HL-60/S4 treated with phorbol 12-myristate 13-acetate at 8.2 ng/mL for 4 days and 3 days (cell line): Measurements from ENCODE around the gene DOCK9.

ENCODE experiments used
- in situ Hi-C: fragments of 300-500 bp; cut with MboI; formaldehyde crosslinking; loops from 2 replicates; pipeline ENCODE4 v1.15.0; 2022; ENCODE audit warnings: low sequenced_read_pairs

DOCK9 gene

DNA sequence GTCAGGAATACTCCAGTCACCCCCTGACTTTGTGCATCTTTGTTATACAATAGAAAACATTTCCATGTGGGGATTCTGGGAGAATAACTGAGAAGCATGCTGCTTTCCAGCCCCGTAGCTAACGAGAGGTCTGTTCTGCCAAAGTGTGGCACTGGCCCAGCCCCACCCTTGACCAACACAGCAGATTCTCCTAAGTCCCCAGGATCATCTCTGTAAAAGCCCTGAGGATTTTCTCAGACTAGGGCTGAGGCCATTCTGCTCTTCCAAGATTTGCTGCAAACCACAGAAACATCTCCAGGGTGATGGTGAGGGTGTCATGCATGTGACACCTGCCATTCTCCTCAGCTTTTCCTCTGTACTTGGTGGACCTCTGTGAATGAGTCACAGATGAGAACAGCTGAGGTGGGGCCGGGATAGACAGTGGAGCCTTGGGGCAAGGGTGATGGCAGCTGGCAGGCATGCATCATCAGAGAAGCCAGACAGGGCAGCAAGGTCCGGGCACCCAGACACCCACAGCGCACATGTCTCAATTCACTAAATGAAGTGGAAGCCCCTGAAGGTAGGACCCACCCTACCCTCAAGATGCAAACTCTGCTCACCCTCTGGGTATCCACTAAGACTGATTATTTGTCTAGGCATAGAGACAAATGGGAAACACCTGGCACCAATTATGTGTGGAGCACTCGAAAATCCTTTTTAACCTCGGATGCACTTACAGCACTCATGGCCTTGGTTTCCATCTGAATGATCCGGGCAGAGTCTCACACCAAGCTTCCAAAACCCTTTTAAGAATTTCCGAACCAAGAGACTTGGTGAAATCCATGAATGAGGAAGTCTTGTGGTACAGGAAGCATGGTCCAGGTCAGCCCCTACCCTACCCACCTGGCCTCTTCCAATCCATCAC is 20.1 kb upstream of the DOCK9 start:
- in situ Hi-C loops, result no loop called here

DNA sequence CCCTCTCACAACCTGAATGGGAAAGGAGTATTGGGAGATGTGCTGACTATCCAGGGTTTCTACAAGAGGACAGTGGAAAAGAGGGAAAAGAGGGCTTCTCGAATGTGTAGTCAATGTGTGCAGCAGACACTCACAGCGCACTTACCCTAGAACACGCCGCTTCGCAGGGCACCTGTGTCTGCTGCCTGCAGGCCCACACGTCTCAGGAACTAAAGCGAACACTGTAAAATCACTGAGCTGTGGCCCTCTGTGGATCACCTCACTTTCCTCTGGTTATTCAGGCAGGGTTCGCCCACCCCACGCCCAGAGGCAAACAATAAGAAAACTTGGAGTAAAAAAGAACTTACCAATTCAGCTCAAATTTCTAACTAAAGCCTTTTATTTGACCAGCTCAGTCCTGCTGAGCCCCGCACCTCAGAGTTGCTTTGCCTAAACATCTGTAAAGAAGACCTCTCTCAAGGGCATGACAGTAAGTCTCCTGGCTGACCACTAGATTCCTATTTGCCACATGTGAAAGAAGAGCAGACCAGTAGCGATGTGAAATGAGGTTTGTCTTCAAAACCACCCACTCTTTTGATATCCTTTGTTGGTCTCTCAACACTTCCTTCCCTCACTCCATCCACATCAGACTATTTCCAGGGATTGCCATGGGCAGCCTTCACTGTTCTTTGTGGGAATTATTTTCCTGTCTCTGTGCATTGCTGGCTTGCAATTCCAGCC is 19.3 kb upstream of the DOCK9 start:
- in situ Hi-C loops, result no loop called here

DNA sequence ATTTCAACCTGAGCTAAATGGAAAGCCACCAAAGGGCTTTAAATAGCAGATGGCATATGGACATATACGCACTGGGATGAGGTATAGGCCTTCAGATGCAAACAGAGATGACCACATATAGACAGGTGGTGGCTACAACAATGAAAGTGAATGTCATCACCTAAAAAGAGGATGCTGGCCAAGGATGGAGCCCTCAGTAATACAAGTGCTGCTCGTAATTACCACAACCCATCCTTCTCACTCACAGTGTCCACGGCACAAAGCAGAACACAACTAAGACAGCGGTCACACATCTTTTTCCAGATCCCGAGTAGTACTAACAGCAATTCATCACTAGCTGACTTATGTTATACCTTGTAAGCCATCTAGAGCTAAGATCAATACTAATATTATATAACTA is 18.2 kb upstream of the DOCK9 start:
- in situ Hi-C loops, result no loop called here

- in situ Hi-C loops, result no loop called here
Observed at GRCh38 chr13:98994896-98995295, 17.0 kb upstream of the DOCK9 start.

DNA sequence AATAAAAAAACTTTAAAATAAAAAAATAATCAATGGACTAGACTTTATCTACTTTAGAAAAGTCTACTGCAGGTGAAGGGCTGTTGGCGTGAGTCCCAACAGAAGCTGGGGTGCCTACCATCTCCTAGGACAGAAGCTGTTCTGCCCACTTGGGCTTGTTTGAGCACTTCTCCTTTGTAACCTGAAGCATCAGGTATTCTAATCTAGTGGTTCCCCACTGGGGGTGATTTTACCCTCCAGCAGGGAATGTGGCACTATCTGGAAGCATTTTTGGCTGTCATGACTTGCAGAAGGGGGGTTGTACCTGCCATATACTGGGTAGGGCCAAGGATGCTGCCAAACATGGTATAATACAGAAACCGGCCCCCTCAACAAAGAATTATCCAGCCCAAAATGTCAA is 16.2 kb upstream of the DOCK9 start:
- in situ Hi-C loops, result no loop called here

DNA sequence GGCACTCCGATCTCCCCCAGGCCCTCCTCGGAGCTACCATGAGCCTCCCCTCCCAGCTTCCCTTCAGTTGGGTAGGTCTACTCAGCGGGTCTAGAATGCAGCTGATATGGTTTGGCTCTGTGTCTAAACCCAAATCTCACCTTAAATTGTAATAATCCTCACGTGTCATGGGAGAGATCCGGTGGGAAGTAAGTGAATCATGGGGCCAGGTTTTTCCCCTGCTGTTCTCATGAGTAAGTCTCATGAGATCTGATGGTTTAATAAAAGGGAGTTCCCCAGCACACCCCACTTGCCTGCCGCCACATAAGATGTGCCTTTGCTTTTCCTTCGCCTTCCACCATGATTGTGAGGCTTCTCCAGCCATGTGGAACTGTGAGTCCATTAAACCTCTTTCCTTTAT is 14.5 kb upstream of the DOCK9 start:
- in situ Hi-C loops, result no loop called here

GRCh38 chr13:98990701-98991100 is 12.8 kb upstream of the DOCK9 start:
- in situ Hi-C loops, result no loop called here

- in situ Hi-C loops, result no loop called here
Observed at GRCh38 chr13:98989469-98990235, 11.8 kb upstream of the DOCK9 start.

DNA sequence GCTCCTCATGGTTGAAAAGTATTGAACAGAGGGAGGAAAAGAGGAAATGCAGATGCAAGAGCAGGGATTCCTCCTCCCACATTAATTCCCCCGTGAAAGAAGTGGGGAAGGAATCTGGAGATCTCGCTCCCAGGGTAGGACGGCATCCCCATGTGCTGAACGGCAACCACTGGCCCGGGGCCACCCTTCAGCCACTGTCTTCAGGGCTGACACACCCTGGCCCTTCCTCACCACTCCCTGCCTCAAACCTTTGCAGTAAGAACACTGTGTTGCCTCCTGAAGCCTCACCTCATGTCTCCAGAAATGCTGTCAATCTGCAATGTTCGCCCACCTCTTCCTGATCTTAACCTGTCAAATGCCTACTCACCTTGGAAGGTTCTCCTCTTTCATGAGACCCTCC is 10.9 kb upstream of the DOCK9 start:
- in situ Hi-C loops, result no loop called here

DNA sequence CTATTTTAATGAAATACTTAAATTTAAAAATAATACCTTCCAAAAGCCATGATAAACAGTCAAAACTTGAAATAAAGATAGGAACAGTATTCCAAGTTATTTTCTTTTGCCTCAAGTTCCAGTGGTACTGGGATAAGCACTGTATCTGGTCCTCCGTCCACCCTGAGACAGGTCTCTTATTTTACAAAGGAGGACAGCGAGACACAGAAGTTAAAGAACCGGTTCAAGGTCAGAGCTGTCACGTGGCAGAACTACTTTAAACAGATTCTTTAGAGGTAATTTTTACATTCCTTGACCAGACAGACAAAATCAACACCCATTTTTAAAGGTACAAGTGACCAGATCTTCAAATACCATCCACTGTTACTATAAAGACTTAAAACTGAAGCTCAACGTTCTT is 10.4 kb upstream of the DOCK9 start:
- in situ Hi-C loops, result no loop called here

GRCh38 chr13:98987275-98987674 is 9.4 kb upstream of the DOCK9 start:
- in situ Hi-C loops, result no loop called here

- in situ Hi-C loops, result no loop called here
Observed at GRCh38 chr13:98986226-98986846, 8.5 kb upstream of the DOCK9 start.

- in situ Hi-C loops, result no loop called here
Observed at GRCh38 chr13:98985591-98985990, 7.7 kb upstream of the DOCK9 start.

DNA sequence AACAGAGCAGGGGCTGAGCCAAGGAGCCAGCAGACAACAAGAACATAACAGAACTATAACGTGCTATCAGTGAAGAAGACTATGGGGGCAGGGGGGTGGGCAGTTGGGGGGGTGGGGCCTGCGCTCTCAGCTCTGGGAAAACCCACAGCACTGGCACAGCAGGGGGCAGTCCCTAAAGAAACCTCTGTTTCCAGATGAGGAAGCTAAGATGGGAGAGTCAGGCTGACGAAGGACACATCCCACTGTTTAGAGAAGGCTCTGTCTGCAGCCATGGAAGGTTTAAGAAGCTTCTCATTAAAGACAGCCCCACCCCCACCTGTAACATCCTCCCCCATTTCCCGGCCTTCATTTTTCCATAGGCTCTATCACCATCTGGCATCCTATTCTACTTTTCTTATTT is 7.1 kb upstream of the DOCK9 start:
- in situ Hi-C loops, result no loop called here

DNA sequence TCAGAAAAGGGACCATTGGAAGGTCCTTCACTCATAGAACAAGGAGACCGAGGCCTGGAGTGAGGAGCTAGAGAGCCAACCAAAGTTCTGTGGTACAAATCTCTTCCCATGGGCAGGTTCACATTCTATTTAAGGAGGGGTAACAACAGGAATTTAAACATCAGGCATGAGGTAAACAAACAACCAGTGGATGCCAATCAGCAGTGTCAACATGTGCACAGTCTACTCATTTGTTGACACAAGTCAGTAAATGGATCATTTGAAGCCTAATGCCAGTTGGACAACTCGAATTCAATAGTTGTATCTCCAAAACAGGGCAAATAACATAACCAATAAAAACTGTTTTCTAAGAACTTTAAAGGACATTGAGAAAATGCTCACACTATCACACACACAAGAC is 6.3 kb upstream of the DOCK9 start:
- in situ Hi-C loops, result no loop called here

- in situ Hi-C loops, result no loop called here
Observed at GRCh38 chr13:98983182-98983581, 5.3 kb upstream of the DOCK9 start.

GRCh38 chr13:98981369-98982080 is 3.7 kb upstream of the DOCK9 start:
- in situ Hi-C loops, result no loop called here

DNA sequence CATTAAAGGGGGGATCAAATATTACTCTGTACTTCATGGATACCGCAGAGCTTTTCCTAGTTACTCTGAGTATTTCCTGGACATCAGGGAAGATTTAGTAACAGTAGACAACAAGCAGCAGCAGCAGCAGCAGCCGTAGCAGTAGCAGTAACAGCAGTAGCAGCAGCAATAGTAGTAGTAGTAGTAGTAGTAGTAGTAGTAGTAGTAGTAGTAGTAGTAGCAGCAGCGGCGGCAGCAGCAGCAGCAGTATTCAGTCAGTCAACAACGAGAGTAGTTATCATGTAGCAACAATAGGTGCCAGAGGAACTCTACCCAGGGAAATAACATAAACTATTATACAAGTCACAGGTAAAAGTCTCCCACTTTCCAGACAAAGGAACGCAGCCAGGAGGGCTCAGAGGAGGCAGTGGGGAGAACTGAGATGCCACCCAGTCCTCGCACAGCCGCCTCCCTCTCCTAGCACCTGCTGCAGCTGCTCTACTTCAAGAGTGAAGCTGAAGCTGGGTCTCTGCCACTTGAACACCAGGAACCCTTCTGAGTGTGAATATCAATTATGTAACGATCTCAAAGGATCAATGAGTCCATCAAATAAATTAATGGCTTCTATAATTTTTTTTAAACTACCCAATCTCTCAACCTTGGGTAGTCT is 1.3 kb upstream of the DOCK9 start:
- in situ Hi-C loops, result no loop called here

- in situ Hi-C loops, result no loop called here
Observed at GRCh38 chr13:98978280-98978679, 416 bp upstream of the DOCK9 start.

DNA sequence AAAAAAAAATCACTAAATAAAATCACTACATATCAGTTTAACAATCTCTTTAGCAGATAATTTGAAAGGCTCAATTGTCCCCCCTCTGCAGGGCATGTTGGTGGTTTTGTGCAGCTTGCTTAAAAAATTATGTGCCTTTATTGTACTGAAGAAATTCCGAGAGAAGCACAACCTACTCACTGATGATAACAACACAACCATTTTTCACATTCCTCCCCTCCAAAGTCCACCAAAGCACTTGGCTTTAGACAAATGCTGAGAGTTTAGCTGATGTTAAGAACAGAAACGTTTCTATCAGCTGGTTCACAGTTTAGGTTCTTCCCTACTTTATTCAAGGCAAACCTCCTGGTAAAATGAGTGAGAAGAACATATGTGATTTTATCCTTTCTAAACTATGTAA is 923 bp downstream of the DOCK9 start:
- in situ Hi-C loops, result no loop called here
